Activated naive CD4-positive, alpha-beta T cell treated with anti-CD3 and anti-CD28 coated beads, Interleukin-2, amount 10 ng/mL, durations not matched to agents 7 days and 5 days (primary cell): Measurements from ENCODE around the gene F5.

Experiments used
- CTCF ChIA-PET: fragments of 350-600 bp; sonication (Branson Sonifier 250); formaldehyde crosslinking; loops from one replicate; lab custom pipeline; 2021; ENCODE audit warnings: antibody characterized with exemption; lab: Charles Lee
- DNase-seq: peaks from one replicate; pipeline ENCODE4 v3.0.0-alpha.2; 2020
- H3K27ac Mint-ChIP-seq: one replicate; pipeline ENCODE4 v1.8.0; 2021; ENCODE audit warnings: mild to moderate bottlenecking, moderate library complexity, mixed read lengths
- H3K27me3 Mint-ChIP-seq: one replicate; pipeline ENCODE4 v1.8.0; 2021; ENCODE audit warnings: mild to moderate bottlenecking, mixed read lengths
- H3K36me3 Mint-ChIP-seq: one replicate; pipeline ENCODE4 v1.8.0; 2021; ENCODE audit warnings: mixed read lengths
- H3K4me1 Mint-ChIP-seq: one replicate; pipeline ENCODE4 v1.8.0; 2021; ENCODE audit warnings: mixed read lengths
- H3K4me3 Mint-ChIP-seq: one replicate; pipeline ENCODE4 v1.8.0; 2021; ENCODE audit warnings: mild to moderate bottlenecking, moderate library complexity, mixed read lengths
- H3K9me3 Mint-ChIP-seq: one replicate; pipeline ENCODE4 v1.8.0; 2021; ENCODE audit warnings: mixed read lengths

The F5 gene

GRCh38 chr1:169604781-169605560 lies 18.7 kb upstream of the F5 start:
- Mint-ChIP-seq H3K4me1 (peaks cover 61% of the 10 kb centered on the region), H3K9me3 (peaks cover 11% of the 10 kb centered on the region), H3K4me3 (peak overlapping the region; percentile 37), H3K27ac (peak overlapping the region; percentile 87), H3K27me3 (no peaks in the 10 kb centered on the region), H3K36me3 (peaks cover 7% of the 10 kb centered on the region)
- CTCF ChIA-PET, result interaction anchor here (0.6 to 6.3 kb wide), 7 partner anchors 9 to 193 kb away, joined by 3 to 151 read pairs (median 4); no protein-coding TSS in a partner anchor
- DNase-seq, result peak; percentile 78

- Mint-ChIP-seq H3K36me3 (peaks cover 7% of the 10 kb centered on the region), H3K9me3 (peaks cover 11% of the 10 kb centered on the region), H3K27ac (peak overlapping the region; percentile 73), H3K4me3 (no peak overlapping the region), H3K4me1 (peaks cover 57% of the 10 kb centered on the region), H3K27me3 (no peaks in the 10 kb centered on the region)
- CTCF ChIA-PET, result interaction anchor here (0.7 to 6.3 kb wide), 39 partner anchors 8 to 208 kb away, joined by 3 to 151 read pairs (median 6); partner anchors contain the start of gene F5
- no peak for DNase-seq
Measured at GRCh38 chr1:169601096-169601881, 15.0 kb upstream of the F5 start.

- CTCF ChIA-PET, result interaction anchor here (1.0 to 4.3 kb wide), 8 partner anchors 9 to 199 kb away, joined by 3 to 23 read pairs (median 4); partner anchors contain the start of genes F5 and METTL18
- H3K4me3 Mint-ChIP-seq, result no peak overlapping the region
- peaks cover 32% of the 10 kb centered on the region for H3K4me1 Mint-ChIP-seq
- H3K9me3 Mint-ChIP-seq, result no peaks in the 10 kb centered on the region
- H3K27me3 Mint-ChIP-seq, result peaks cover 4% of the 10 kb centered on the region
- H3K27ac Mint-ChIP-seq, result no peak overlapping the region
- no peaks in the 10 kb centered on the region for H3K36me3 Mint-ChIP-seq
- DNase-seq, result peak; percentile 58
Measured at GRCh38 chr1:169595764-169596711, 9.8 kb upstream of the F5 start.

GRCh38 chr1:169594391-169594790 lies 8.1 kb upstream of the F5 start:
- H3K4me1 Mint-ChIP-seq, result peaks cover 33% of the 10 kb centered on the region
- no peak overlapping the region for H3K4me3 Mint-ChIP-seq
- H3K27me3 Mint-ChIP-seq, result peaks cover 4% of the 10 kb centered on the region
- no peaks in the 10 kb centered on the region for H3K36me3 Mint-ChIP-seq
- no peaks in the 10 kb centered on the region for H3K9me3 Mint-ChIP-seq
- no peak overlapping the region for H3K27ac Mint-ChIP-seq
- DNase-seq, result no peak
- CTCF ChIA-PET, result interaction anchor here (1.0 to 4.3 kb wide), 5 partner anchors 8 to 128 kb away, joined by 3 to 23 read pairs (median 11); partner anchors contain the start of gene F5

- CTCF ChIA-PET, result interaction anchor here (2.4 to 4.0 kb wide), 2 partner anchors 12 to 121 kb away, joined by 8 to 23 read pairs; no protein-coding TSS in a partner anchor
- no peak overlapping the region for H3K4me3 Mint-ChIP-seq
- H3K4me1 Mint-ChIP-seq, result peaks cover 66% of the 10 kb centered on the region
- peaks cover 3% of the 10 kb centered on the region for H3K27me3 Mint-ChIP-seq
- H3K27ac Mint-ChIP-seq, result no peak overlapping the region
- H3K9me3 Mint-ChIP-seq, result no peaks in the 10 kb centered on the region
- no peak for DNase-seq
- no peaks in the 10 kb centered on the region for H3K36me3 Mint-ChIP-seq
Measured at GRCh38 chr1:169590932-169591331, 4.7 kb upstream of the F5 start.

- Mint-ChIP-seq H3K36me3 (no peaks in the 10 kb centered on the region), H3K27ac (peak overlapping the region; percentile 70), H3K9me3 (no peaks in the 10 kb centered on the region), H3K4me1 (peaks cover 70% of the 10 kb centered on the region), H3K27me3 (no peaks in the 10 kb centered on the region), H3K4me3 (no peak overlapping the region)
- CTCF ChIA-PET, result interaction anchor here (0.7 to 1.5 kb wide), 2 partner anchors 13 to 123 kb away, joined by 3 to 5 read pairs; no protein-coding TSS in a partner anchor
- no peak for DNase-seq
Measured at GRCh38 chr1:169588785-169589485, 2.7 kb upstream of the F5 start.

GRCh38 chr1:169588112-169588511 lies 1.8 kb upstream of the F5 start:
- Mint-ChIP-seq H3K27ac (no peak overlapping the region), H3K9me3 (no peaks in the 10 kb centered on the region), H3K27me3 (no peaks in the 10 kb centered on the region), H3K4me1 (peaks cover 70% of the 10 kb centered on the region), H3K4me3 (no peak overlapping the region), H3K36me3 (no peaks in the 10 kb centered on the region)
- CTCF ChIA-PET, result interaction anchor here (0.7 kb wide), 1 partner anchor 124 kb away, joined by 3 read pairs; no protein-coding TSS in a partner anchor
- DNase-seq, result no peak

GRCh38 chr1:169586067-169586394 lies 250 bp downstream of the F5 start:
- H3K27me3 Mint-ChIP-seq, result no peaks in the 10 kb centered on the region
- H3K9me3 Mint-ChIP-seq, result no peaks in the 10 kb centered on the region
- CTCF ChIA-PET, result interaction anchor here (0.6 to 3.5 kb wide), 29 partner anchors 9 to 1727 kb away, joined by 3 to 45 read pairs (median 5); no protein-coding TSS in a partner anchor
- no peak for DNase-seq
- no peaks in the 10 kb centered on the region for H3K36me3 Mint-ChIP-seq
- H3K4me3 Mint-ChIP-seq, result peak overlapping the region; percentile 84
- peak overlapping the region; percentile 78 for H3K27ac Mint-ChIP-seq
- H3K4me1 Mint-ChIP-seq, result peaks cover 72% of the 10 kb centered on the region

GRCh38 chr1:169585181-169585580 lies 1.1 kb downstream of the F5 start:
- H3K27ac Mint-ChIP-seq, result peak overlapping the region; percentile 78
- H3K4me3 Mint-ChIP-seq, result peak overlapping the region; percentile 84
- DNase-seq, result no peak
- CTCF ChIA-PET, result interaction anchor here (1.4 to 3.5 kb wide), 5 partner anchors 11 to 127 kb away, joined by 6 to 45 read pairs (median 42); no protein-coding TSS in a partner anchor
- no peaks in the 10 kb centered on the region for H3K27me3 Mint-ChIP-seq
- H3K4me1 Mint-ChIP-seq, result peaks cover 70% of the 10 kb centered on the region
- H3K9me3 Mint-ChIP-seq, result no peaks in the 10 kb centered on the region
- no peaks in the 10 kb centered on the region for H3K36me3 Mint-ChIP-seq

- Mint-ChIP-seq H3K27ac (peak overlapping the region; percentile 51), H3K27me3 (no peaks in the 10 kb centered on the region), H3K4me3 (peak overlapping the region; percentile 84), H3K36me3 (no peaks in the 10 kb centered on the region), H3K4me1 (peaks cover 65% of the 10 kb centered on the region), H3K9me3 (no peaks in the 10 kb centered on the region)
- no peak for DNase-seq
- CTCF ChIA-PET, result interaction anchor here (1.0 to 3.5 kb wide), 7 partner anchors 9 to 128 kb away, joined by 3 to 44 read pairs (median 5); no protein-coding TSS in a partner anchor
Measured at GRCh38 chr1:169584483-169585144, 1.7 kb downstream of the F5 start.

GRCh38 chr1:169577981-169578738 lies 8.1 kb downstream of the F5 start:
- no peak for DNase-seq
- no peaks in the 10 kb centered on the region for H3K9me3 Mint-ChIP-seq
- H3K27ac Mint-ChIP-seq, result no peak overlapping the region
- CTCF ChIA-PET, result interaction anchor here (0.8 to 2.9 kb wide), 3 partner anchors 8 to 134 kb away, joined by 3 to 14 read pairs (median 7); partner anchors contain the start of gene F5
- no peak overlapping the region for H3K4me3 Mint-ChIP-seq
- peaks cover 5% of the 10 kb centered on the region for H3K4me1 Mint-ChIP-seq
- peaks cover 3% of the 10 kb centered on the region for H3K36me3 Mint-ChIP-seq
- H3K27me3 Mint-ChIP-seq, result no peaks in the 10 kb centered on the region
